ENCODE measurements around the gene SLC39A11. TPM values are rescaled to one million over a fixed set of nuclear protein-coding genes. Genes with fewer than 3 reads are reported as not detected.
"Not testable (repeated sequence)": the region's sequence is repeated elsewhere in the genome, so short reads cannot be mapped to it uniquely, and the experiment has no call there.

Gene SLC39A11
- total RNA-seq, 1 experiment from 2014 or later, result 18.6 TPM

DNA sequence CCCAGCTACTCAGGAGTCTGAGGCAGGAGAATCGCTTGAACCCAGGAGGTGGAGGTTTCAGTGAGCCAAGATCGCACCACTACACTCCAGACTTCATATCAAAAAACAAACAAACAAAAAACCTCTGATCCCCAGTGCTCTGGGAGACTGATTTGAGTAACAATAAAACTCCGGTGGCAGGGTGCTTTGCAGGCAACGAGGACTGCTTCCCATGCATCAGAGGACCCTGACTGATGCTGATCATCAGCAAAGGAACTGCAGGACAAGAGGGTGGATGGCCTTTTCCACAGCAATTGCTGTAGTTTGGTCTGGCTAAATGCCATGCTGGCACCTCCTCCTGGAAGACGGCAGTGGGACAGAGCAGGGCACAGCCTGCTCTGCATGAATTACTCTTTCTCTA, 6.4 kb upstream of the SLC39A11 start:
- intact Hi-C loops (cut with micrococcal nuclease; ENCODE audit: unreplicated experiment), result no loop called here
- Histone ChIP-seq H3K4me1 (ENCODE audit: insufficient read depth, low read length, poor library complexity, severe bottlenecking) (no peaks in the 10 kb centered on the region), H3K36me3 (ENCODE audit: insufficient read depth, low read length, poor library complexity, severe bottlenecking) (no peaks in the 10 kb centered on the region), H3K27ac (ENCODE audit: low read depth, low read length, poor library complexity, severe bottlenecking) (no peak overlapping the region), H3K9me3 (ENCODE audit: low read depth, low read length, poor library complexity, severe bottlenecking) (no peaks in the 10 kb centered on the region), H3K27me3 (replicated peaks; ENCODE audit: insufficient read depth, low read depth, low read length, poor library complexity) (no peaks in the 10 kb centered on the region), H3K4me3 (ENCODE audit: low read depth, low read length, poor library complexity, severe bottlenecking) (no peak overlapping the region)
- TF ChIP-seq EZH2 (IDR thresholded peaks at IDR 0.05; ENCODE audit: borderline replicate concordance, low read depth, low read length, poor library complexity, severe bottlenecking), result no peak
- TF ChIP-seq, protein P1, sequence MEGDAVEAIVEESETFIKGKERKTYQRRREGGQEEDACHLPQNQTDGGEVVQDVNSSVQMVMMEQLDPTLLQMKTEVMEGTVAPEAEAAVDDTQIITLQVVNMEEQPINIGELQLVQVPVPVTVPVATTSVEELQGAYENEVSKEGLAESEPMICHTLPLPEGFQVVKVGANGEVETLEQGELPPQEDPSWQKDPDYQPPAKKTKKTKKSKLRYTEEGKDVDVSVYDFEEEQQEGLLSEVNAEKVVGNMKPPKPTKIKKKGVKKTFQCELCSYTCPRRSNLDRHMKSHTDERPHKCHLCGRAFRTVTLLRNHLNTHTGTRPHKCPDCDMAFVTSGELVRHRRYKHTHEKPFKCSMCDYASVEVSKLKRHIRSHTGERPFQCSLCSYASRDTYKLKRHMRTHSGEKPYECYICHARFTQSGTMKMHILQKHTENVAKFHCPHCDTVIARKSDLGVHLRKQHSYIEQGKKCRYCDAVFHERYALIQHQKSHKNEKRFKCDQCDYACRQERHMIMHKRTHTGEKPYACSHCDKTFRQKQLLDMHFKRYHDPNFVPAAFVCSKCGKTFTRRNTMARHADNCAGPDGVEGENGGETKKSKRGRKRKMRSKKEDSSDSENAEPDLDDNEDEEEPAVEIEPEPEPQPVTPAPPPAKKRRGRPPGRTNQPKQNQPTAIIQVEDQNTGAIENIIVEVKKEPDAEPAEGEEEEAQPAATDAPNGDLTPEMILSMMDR (conservative IDR thresholded peaks at IDR 0.05; ENCODE audit: low read depth, low read length), result no peak
- ChIA-PET CTCF (no interaction called here), POLR2A (ENCODE audit: low non-redundant PET) (no interaction called here)
- no TSS peak for BruUV-seq (replicated peaks)
- DNase-seq (ENCODE audit: low spot score), result no peak

GRCh38 chr17:73097973-73098765, 5.7 kb upstream of the SLC39A11 start:
- H3K4me1 ChIP-seq (ENCODE audit: insufficient read depth, low read length, poor library complexity, severe bottlenecking); POLR2A ChIA-PET (ENCODE audit: low non-redundant PET); H3K27ac ChIP-seq (ENCODE audit: low read depth, low read length, poor library complexity, severe bottlenecking); H3K27me3 ChIP-seq (replicated peaks; ENCODE audit: insufficient read depth, low read depth, low read length, poor library complexity); DNase-seq (ENCODE audit: low spot score); H3K36me3 ChIP-seq (ENCODE audit: insufficient read depth, low read length, poor library complexity, severe bottlenecking); BruUV-seq (replicated peaks); H3K4me3 ChIP-seq (ENCODE audit: low read depth, low read length, poor library complexity, severe bottlenecking); H3K9me3 ChIP-seq (ENCODE audit: low read depth, low read length, poor library complexity, severe bottlenecking); CTCF ChIA-PET; intact Hi-C loops (cut with micrococcal nuclease; ENCODE audit: unreplicated experiment): not testable (repeated sequence)

GRCh38 chr17:73096866-73097265, 4.4 kb upstream of the SLC39A11 start:
- CTCF ChIA-PET, result no interaction called here
- no peak overlapping the region for H3K4me3 ChIP-seq (ENCODE audit: low read depth, low read length, poor library complexity, severe bottlenecking)
- no peaks in the 10 kb centered on the region for H3K36me3 ChIP-seq (ENCODE audit: insufficient read depth, low read length, poor library complexity, severe bottlenecking)
- no peak for TF ChIP-seq EZH2 (IDR thresholded peaks at IDR 0.05; ENCODE audit: borderline replicate concordance, low read depth, low read length, poor library complexity, severe bottlenecking)
- TF ChIP-seq, protein P1 (conservative IDR thresholded peaks at IDR 0.05; ENCODE audit: low read depth, low read length), result no peak
- POLR2A ChIA-PET (ENCODE audit: low non-redundant PET), result no interaction called here
- peaks cover 2% of the 10 kb centered on the region for H3K4me1 ChIP-seq (ENCODE audit: insufficient read depth, low read length, poor library complexity, severe bottlenecking)
- H3K27ac ChIP-seq (ENCODE audit: low read depth, low read length, poor library complexity, severe bottlenecking), result no peak overlapping the region
- DNase-seq (ENCODE audit: low spot score), result no peak
- no peaks in the 10 kb centered on the region for H3K9me3 ChIP-seq (ENCODE audit: low read depth, low read length, poor library complexity, severe bottlenecking)
- intact Hi-C loops (cut with micrococcal nuclease; ENCODE audit: unreplicated experiment), result no loop called here
- no TSS peak for BruUV-seq (replicated peaks)
- no peaks in the 10 kb centered on the region for H3K27me3 ChIP-seq (replicated peaks; ENCODE audit: insufficient read depth, low read depth, low read length, poor library complexity)

DNA sequence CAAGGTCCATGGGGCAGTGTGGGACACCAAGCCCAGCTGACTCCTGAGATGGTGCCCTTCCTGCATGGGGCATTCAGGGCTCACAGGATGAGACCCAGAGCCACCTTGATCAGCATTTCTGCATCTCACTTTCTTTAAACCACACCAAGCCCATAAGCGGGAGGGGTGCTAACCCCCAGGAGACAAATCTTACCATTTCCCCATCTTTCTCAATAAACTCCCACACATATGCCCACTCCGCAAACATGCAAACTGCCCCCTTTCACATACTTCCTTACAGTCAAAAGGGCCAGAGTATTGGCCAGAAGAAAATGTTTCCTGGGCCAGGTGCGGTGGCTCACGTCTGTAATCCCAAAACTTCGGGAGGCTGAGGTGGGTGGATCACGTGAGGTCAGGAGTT, 3.7 kb upstream of the SLC39A11 start:
- intact Hi-C loops (cut with micrococcal nuclease; ENCODE audit: unreplicated experiment), result no loop called here
- Histone ChIP-seq H3K27me3 (replicated peaks; ENCODE audit: insufficient read depth, low read depth, low read length, poor library complexity) (no peaks in the 10 kb centered on the region), H3K36me3 (ENCODE audit: insufficient read depth, low read length, poor library complexity, severe bottlenecking) (no peaks in the 10 kb centered on the region), H3K27ac (ENCODE audit: low read depth, low read length, poor library complexity, severe bottlenecking) (no peak overlapping the region), H3K9me3 (ENCODE audit: low read depth, low read length, poor library complexity, severe bottlenecking) (no peaks in the 10 kb centered on the region), H3K4me3 (ENCODE audit: low read depth, low read length, poor library complexity, severe bottlenecking) (no peak overlapping the region), H3K4me1 (ENCODE audit: insufficient read depth, low read length, poor library complexity, severe bottlenecking) (peaks cover 7% of the 10 kb centered on the region)
- BruUV-seq (replicated peaks), result no TSS peak
- DNase-seq (ENCODE audit: low spot score), result no peak
- TF ChIP-seq, protein P1 (conservative IDR thresholded peaks at IDR 0.05; ENCODE audit: low read depth, low read length), result no peak
- no peak for TF ChIP-seq EZH2 (IDR thresholded peaks at IDR 0.05; ENCODE audit: borderline replicate concordance, low read depth, low read length, poor library complexity, severe bottlenecking)
- POLR2A ChIA-PET (ENCODE audit: low non-redundant PET), result no interaction called here
- CTCF ChIA-PET, result no interaction called here
